H1 (cell line): Measurements from ENCODE around the gene SCN3B. TPM values are rescaled to one million over a fixed set of nuclear protein-coding genes. Genes with fewer than 3 reads are reported as not detected.

Source experiments
- RBBP5 ChIP-seq: IDR thresholded peaks from 2 replicates; pipeline ENCODE4 v1.7.1; 2012; ENCODE audit warnings: low read depth, mild to moderate bottlenecking, inconsistent platforms, low read length, moderate library complexity, borderline replicate concordance
- polyA plus RNA-seq, 7 experiments: library from polyadenylated mRNA; depleted of rRNA in 3 of 7; stranded (reverse) in 5 of 7; unstranded in 2 of 7; fragments of >200 nt in 5 of 7; fragments of 200-250 nt in 2 of 7; gene quantifications; 1 replicate in 5 of 7; 2 replicates in 1 of 7; 4 replicates in 1 of 7; pipeline versions ENCODE4 v1.2.1 to v1.2.3, GENCODE V29; 2011 to 2013; ENCODE audit warnings: missing spikeins in 2 of 7, mixed read lengths in 2 of 7
- total RNA-seq: library from RNA; stranded (reverse); fragmentation: NEBNext Ultra II Directional; extraction: Animal tissue kit (Norgen Biotek cat#: 25700); gene quantifications from 2 replicates; pipeline ENCODE4 v1.2.1, GENCODE V29; 2021

Gene SCN3B
- total and polyA plus RNA-seq, 2 of the 8 experiments (the other 6 are each of a cell fraction or from before 2014, with no cell fraction given): 0.67 to 1.1 TPM

DNA sequence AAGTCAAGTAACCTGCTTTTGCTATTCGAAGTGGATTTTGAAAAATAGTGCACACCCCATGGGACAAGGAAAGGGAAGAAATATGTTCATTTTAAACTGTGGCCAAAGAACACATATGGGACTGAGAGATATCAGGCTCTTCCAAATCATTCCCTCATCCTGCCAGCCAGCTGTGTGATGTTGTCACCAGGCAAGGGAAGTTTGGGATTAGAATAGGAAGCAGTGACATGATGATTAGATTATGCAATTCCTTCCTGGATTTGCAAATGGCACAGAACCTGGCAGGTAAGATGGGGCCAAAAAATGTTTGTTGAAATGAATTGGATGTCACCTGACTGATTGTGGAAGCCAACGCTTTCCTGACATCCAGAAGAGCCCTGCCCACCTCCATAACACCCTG is 4.9 kb upstream of the SCN3B start (continued):
- TF ChIP-seq RBBP5: no peak
